Superior temporal gyrus (tissue), 1 donor: ENCODE results near the gene FAM107B.
"Not testable (repeated sequence)": the region's sequence is repeated elsewhere in the genome, so short reads cannot be mapped to it uniquely, and the experiment has no call there.

Experiments
- DNase-seq: peaks from one replicate; pipeline ENCODE4 v3.0.0-alpha.2; 2016; ENCODE audit errors: extremely low spot score

The FAM107B gene

GRCh38 chr10:14774797-14775196, at the start of gene FAM107B:
Gene FAM107B, minus strand, starts transcription at chr10:14774897. Its CDS starts 234 bp downstream, at chr10:14774663.
- DNase-seq, result no peak

GRCh38 chr10:14823966-14824365, 49.3 kb upstream of the FAM107B start:
- no peak for DNase-seq

- DNase-seq, result peak; percentile 83
Observed at GRCh38 chr10:14822879-14823755, 48.4 kb upstream of the FAM107B start.

- no peak for DNase-seq
Observed at GRCh38 chr10:14821635-14822375, 47.1 kb upstream of the FAM107B start.

- DNase-seq, result no peak
Observed at GRCh38 chr10:14820775-14821154, 46.1 kb upstream of the FAM107B start.

- no peak for DNase-seq
Observed at GRCh38 chr10:14820010-14820774, 45.5 kb upstream of the FAM107B start.

GRCh38 chr10:14816717-14817116, 42.0 kb upstream of the FAM107B start:
- DNase-seq, result not testable (repeated sequence)

GRCh38 chr10:14815681-14816080, 41.0 kb upstream of the FAM107B start:
- no peak for DNase-seq

- no peak for DNase-seq
Observed at GRCh38 chr10:14812271-14812670, 37.6 kb upstream of the FAM107B start.

- DNase-seq, result no peak
Observed at GRCh38 chr10:14810969-14811953, 36.6 kb upstream of the FAM107B start.

GRCh38 chr10:14806318-14806717, 31.6 kb upstream of the FAM107B start:
- DNase-seq, result no peak

GRCh38 chr10:14803827-14804226, 29.1 kb upstream of the FAM107B start:
- DNase-seq, result no peak

GRCh38 chr10:14801723-14802122, 27.0 kb upstream of the FAM107B start:
- DNase-seq, result no peak

- no peak for DNase-seq
Observed at GRCh38 chr10:14800397-14800796, 25.7 kb upstream of the FAM107B start.

- no peak for DNase-seq
Observed at GRCh38 chr10:14798636-14799035, 23.9 kb upstream of the FAM107B start.

- DNase-seq, result no peak
Observed at GRCh38 chr10:14787938-14788337, 13.2 kb upstream of the FAM107B start.

- no peak for DNase-seq
Observed at GRCh38 chr10:14784459-14785055, 9.9 kb upstream of the FAM107B start.

GRCh38 chr10:14782691-14783363, 8.1 kb upstream of the FAM107B start:
- DNase-seq, result no peak

- no peak for DNase-seq
Observed at GRCh38 chr10:14781763-14782162, 7.1 kb upstream of the FAM107B start.
